HepG2 (cell line): ENCODE data around the gene TBC1D22A. TPM values are rescaled to one million over a fixed set of nuclear protein-coding genes. Genes with fewer than 3 reads are reported as not detected.

ENCODE experiments used
- BRCA1 ChIP-seq: sonication (generic); formaldehyde crosslinking; IDR thresholded peaks from 2 replicates; pipeline ENCODE4 v1.4.0; 2020; ENCODE audit warnings: missing genetic modification reagents
- CBX2 ChIP-seq, 2 experiments: fragments of 200-600 bp in 1 of 2; sonication (generic); formaldehyde crosslinking in 1 of 2; IDR thresholded peaks; 2 replicates each; pipeline versions ENCODE4 v1.7.0 to v1.8.1; 2018 to 2022; ENCODE audit warnings: low read depth in 2 of 2, low read length in 1 of 2, mild to moderate bottlenecking in 1 of 2, missing genetic modification reagents in 1 of 2
- PBX3 ChIP-seq: sonication (generic); formaldehyde crosslinking; IDR thresholded peaks from 2 replicates; pipeline ENCODE4 v1.8.1; 2023; ENCODE audit warnings: missing genetic modification reagents, inconsistent platforms, borderline replicate concordance
- PHF20 ChIP-seq: sonication (generic); formaldehyde crosslinking; IDR thresholded peaks from 2 replicates; pipeline ENCODE4 v1.5.0; 2020; ENCODE audit warnings: mild to moderate bottlenecking, missing genetic modification reagents
- THYN1 ChIP-seq: sonication (generic); formaldehyde crosslinking; IDR thresholded peaks from 2 replicates; pipeline ENCODE4 v1.8.1; 2023; ENCODE audit warnings: low read depth, mild to moderate bottlenecking, moderate library complexity, missing genetic modification reagents, borderline replicate concordance
- ZFYVE20 ChIP-seq: sonication (generic); formaldehyde crosslinking; IDR thresholded peaks from 2 replicates; pipeline ENCODE4 v1.8.0; 2023; ENCODE audit warnings: low read depth, mild to moderate bottlenecking, moderate library complexity, missing genetic modification reagents, borderline replicate concordance
- ZNF407 ChIP-seq: sonication (generic); formaldehyde crosslinking; IDR thresholded peaks from one replicate; pipeline ENCODE4 v1.5.1; 2020; ENCODE audit warnings: mild to moderate bottlenecking, missing genetic modification reagents; ENCODE audit errors: not compliant biosample characterization
- polyA plus RNA-seq, 8 experiments: library from polyadenylated mRNA; depleted of rRNA in 3 of 8; stranded (reverse) in 7 of 8; unstranded in 1 of 8; fragments of >200 nt; fragmentation: Illumina TruSeq in 4 of 8; extraction: Trizol in 4 of 8; gene quantifications; 2 replicates each; pipeline versions ENCODE4 v1.2.1 to v1.2.3, GENCODE V29; 2011 to 2016; ENCODE audit warnings: low read depth in 4 of 8, missing spikeins in 1 of 8, mixed read lengths in 1 of 8; ENCODE audit not compliant: insufficient read depth in 1 of 8
- total RNA-seq, 5 experiments: library from RNA; depleted of rRNA; stranded (reverse); fragments of >200 nt; fragmentation: Illumina TruSeq; extraction: Trizol; gene quantifications; 2 replicates each; pipeline ENCODE4 v1.2.3, GENCODE V29; 2016; ENCODE audit warnings: low read depth in 1 of 5
- TF ChIP-seq, protein P1 (sequence below): sonication (generic); formaldehyde crosslinking; IDR thresholded peaks from 2 replicates; pipeline ENCODE4 v1.4.0; 2020; ENCODE audit warnings: missing genetic modification reagents
- TF ChIP-seq, protein P2 (sequence below): sonication (generic); formaldehyde crosslinking; IDR thresholded peaks from 2 replicates; pipeline ENCODE4 v1.4.0; 2020; ENCODE audit warnings: mild to moderate bottlenecking, missing genetic modification reagents
- TF ChIP-seq, protein P3 (sequence below): IDR thresholded peaks from 2 replicates; pipeline ENCODE4 v1.4.0; 2020; ENCODE audit warnings: mild to moderate bottlenecking, missing genetic modification reagents

Gene TBC1D22A
- total and polyA plus RNA-seq, 2 of the 13 experiments (the other 11 are each of a cell fraction or from before 2014, with no cell fraction given) = 17.3 to 18.0 TPM

DNA sequence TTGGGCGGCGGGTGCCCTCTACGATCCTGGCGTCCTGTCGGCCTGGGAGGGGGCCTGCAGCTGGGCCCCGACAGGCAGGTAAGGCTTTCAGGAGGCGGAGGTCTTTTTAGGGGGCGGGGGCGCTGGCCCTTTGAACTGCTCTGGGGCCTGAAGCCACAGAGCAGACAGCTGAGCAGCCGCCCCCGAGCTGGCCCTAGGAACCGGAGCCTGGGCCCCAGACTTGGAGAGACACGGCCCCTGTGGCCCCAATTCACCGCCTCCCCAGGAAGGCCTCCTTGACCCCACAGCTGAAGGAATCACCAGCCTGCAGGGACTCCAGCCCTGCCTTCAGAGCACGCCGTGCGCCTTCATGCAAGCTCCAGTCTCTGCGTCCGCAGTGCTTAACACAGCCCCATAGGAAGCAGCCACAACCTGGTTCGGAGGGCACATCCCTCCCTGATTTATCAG is 23.8 kb upstream of the TBC1D22A start (continued):
- no peak for TF ChIP-seq THYN1 (CRISPR knock-in tag)
- TF ChIP-seq, protein P1, sequence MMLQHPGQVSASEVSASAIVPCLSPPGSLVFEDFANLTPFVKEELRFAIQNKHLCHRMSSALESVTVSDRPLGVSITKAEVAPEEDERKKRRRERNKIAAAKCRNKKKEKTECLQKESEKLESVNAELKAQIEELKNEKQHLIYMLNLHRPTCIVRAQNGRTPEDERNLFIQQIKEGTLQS (CRISPR knock-in tag) = no peak
- TF ChIP-seq, protein P2, sequence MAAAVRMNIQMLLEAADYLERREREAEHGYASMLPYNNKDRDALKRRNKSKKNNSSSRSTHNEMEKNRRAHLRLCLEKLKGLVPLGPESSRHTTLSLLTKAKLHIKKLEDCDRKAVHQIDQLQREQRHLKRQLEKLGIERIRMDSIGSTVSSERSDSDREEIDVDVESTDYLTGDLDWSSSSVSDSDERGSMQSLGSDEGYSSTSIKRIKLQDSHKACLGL (CRISPR knock-in tag) = no peak
- TF ChIP-seq PBX3 (CRISPR knock-in tag) = no peak
- TF ChIP-seq PHF20 = peak; percentile 40; the same call in 1 of the 2 replicates
- TF ChIP-seq ZFYVE20 (CRISPR knock-in tag) = no peak
- TF ChIP-seq CBX2 (IDR thresholded peaks at IDR 0.05; ENCODE audit: low read depth, low read length) = no peak
- no peak for TF ChIP-seq CBX2 (CRISPR knock-in tag; IDR thresholded peaks at IDR 0.05; ENCODE audit: low read depth)
- TF ChIP-seq ZNF407 = no peak
- no peak for TF ChIP-seq BRCA1 (CRISPR knock-in tag)
- TF ChIP-seq, protein P3, sequence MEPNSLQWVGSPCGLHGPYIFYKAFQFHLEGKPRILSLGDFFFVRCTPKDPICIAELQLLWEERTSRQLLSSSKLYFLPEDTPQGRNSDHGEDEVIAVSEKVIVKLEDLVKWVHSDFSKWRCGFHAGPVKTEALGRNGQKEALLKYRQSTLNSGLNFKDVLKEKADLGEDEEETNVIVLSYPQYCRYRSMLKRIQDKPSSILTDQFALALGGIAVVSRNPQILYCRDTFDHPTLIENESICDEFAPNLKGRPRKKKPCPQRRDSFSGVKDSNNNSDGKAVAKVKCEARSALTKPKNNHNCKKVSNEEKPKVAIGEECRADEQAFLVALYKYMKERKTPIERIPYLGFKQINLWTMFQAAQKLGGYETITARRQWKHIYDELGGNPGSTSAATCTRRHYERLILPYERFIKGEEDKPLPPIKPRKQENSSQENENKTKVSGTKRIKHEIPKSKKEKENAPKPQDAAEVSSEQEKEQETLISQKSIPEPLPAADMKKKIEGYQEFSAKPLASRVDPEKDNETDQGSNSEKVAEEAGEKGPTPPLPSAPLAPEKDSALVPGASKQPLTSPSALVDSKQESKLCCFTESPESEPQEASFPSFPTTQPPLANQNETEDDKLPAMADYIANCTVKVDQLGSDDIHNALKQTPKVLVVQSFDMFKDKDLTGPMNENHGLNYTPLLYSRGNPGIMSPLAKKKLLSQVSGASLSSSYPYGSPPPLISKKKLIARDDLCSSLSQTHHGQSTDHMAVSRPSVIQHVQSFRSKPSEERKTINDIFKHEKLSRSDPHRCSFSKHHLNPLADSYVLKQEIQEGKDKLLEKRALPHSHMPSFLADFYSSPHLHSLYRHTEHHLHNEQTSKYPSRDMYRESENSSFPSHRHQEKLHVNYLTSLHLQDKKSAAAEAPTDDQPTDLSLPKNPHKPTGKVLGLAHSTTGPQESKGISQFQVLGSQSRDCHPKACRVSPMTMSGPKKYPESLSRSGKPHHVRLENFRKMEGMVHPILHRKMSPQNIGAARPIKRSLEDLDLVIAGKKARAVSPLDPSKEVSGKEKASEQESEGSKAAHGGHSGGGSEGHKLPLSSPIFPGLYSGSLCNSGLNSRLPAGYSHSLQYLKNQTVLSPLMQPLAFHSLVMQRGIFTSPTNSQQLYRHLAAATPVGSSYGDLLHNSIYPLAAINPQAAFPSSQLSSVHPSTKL (CRISPR knock-in tag) = 0 out of 2 replicates have a peak, but pooled peaks have one; percentile 6
